Medulla oblongata (tissue), 1 donor: ENCODE measurements around the gene KRTAP4-2.
"Not testable (repeated sequence)": the region's sequence is repeated elsewhere in the genome, so short reads cannot be mapped to it uniquely, and the experiment has no call there.

ENCODE experiments used
- DNase-seq: peaks from one replicate; pipeline ENCODE4 v3.0.0-alpha.2; 2015; ENCODE audit errors: extremely low spot score

Gene KRTAP4-2

GRCh38 chr17:41163828-41164227 lies 14.2 kb downstream of the KRTAP4-2 start:
- DNase-seq, result no peak

- DNase-seq, result no peak
Observed at GRCh38 chr17:41160648-41161047, 17.4 kb downstream of the KRTAP4-2 start, which contains the start of gene KRTAP4-4. Gene KRTAP4-4, minus strand, starts transcription at chr17:41160748. Its CDS starts 57 bp downstream, at chr17:41160691.

- DNase-seq, result not testable (repeated sequence)
Observed at GRCh38 chr17:41160190-41160589, 17.8 kb downstream of the KRTAP4-2 start.

GRCh38 chr17:41153856-41154255 lies 24.2 kb downstream of the KRTAP4-2 start:
- DNase-seq, result peak; percentile 62

- no peak for DNase-seq
Observed at GRCh38 chr17:41151525-41151924, 26.5 kb downstream of the KRTAP4-2 start.

GRCh38 chr17:41150026-41150425 lies 28.0 kb downstream of the KRTAP4-2 start:
- no peak for DNase-seq

GRCh38 chr17:41149652-41149985 lies 28.4 kb downstream of the KRTAP4-2 start, which contains the start of gene KRTAP4-5:
Gene KRTAP4-5, minus strand, starts transcription at chr17:41149825. Its CDS starts 58 bp downstream, at chr17:41149767.
- no peak for DNase-seq

GRCh38 chr17:41148971-41149651 lies 28.9 kb downstream of the KRTAP4-2 start:
- DNase-seq, result not testable (repeated sequence)

- DNase-seq, result no peak
Observed at GRCh38 chr17:41147531-41148204, 30.4 kb downstream of the KRTAP4-2 start.

GRCh38 chr17:41145261-41145660 lies 32.8 kb downstream of the KRTAP4-2 start:
- no peak for DNase-seq

- no peak for DNase-seq
Observed at GRCh38 chr17:41144846-41145245, 33.2 kb downstream of the KRTAP4-2 start.

GRCh38 chr17:41141361-41141760 lies 36.7 kb downstream of the KRTAP4-2 start:
- no peak for DNase-seq

- no peak for DNase-seq
Observed at GRCh38 chr17:41140360-41141131, 37.5 kb downstream of the KRTAP4-2 start, which contains the start of gene KRTAP4-6. Gene KRTAP4-6, minus strand, starts transcription at chr17:41140544. Its CDS starts 57 bp downstream, at chr17:41140487.

- not testable (repeated sequence) for DNase-seq
Observed at GRCh38 chr17:41139865-41140264, 38.2 kb downstream of the KRTAP4-2 start.

GRCh38 chr17:41133880-41134735 lies 43.9 kb downstream of the KRTAP4-2 start:
- no peak for DNase-seq

GRCh38 chr17:41131979-41132378 lies 46.0 kb downstream of the KRTAP4-2 start:
- DNase-seq, result no peak
